Liver (tissue), 3 donors: ENCODE data around the gene DOCK11.

Experiments
- CTCF ChIP-seq: fragments of 150-350 bp; IDR thresholded peaks from 2 replicates; pipeline ENCODE4 v1.5.1; 2017; ENCODE audit warnings: improper control_type of control experiment, low read depth, low read length; ENCODE audit not compliant: missing input control
- EGR1 ChIP-seq, 2 donors: IDR thresholded peaks; 2 replicates each; pipeline ENCODE4 v1.6.1; 2016 to 2018; ENCODE audit warnings: antibody characterized with exemption in 2 of 2, low read depth in 2 of 2
- GABPA ChIP-seq, 2 donors: IDR thresholded peaks in 1 of 2; conservative IDR thresholded peaks in 1 of 2; 2 replicates each; pipeline ENCODE4 v1.6.1; 2016; ENCODE audit warnings: antibody characterized with exemption in 2 of 2, mild to moderate bottlenecking in 1 of 2, moderate library complexity in 1 of 2
- MAX ChIP-seq: IDR thresholded peaks from 2 replicates; pipeline ENCODE4 v1.6.1; 2016; ENCODE audit warnings: antibody characterized with exemption
- RAD21 ChIP-seq, 2 donors: IDR thresholded peaks; 2 replicates each; pipeline ENCODE4 v1.6.1; 2016; ENCODE audit warnings: antibody characterized with exemption in 2 of 2, mild to moderate bottlenecking in 2 of 2
- REST ChIP-seq: IDR thresholded peaks from 2 replicates; pipeline ENCODE4 v1.6.1; 2016; ENCODE audit warnings: antibody characterized with exemption, mild to moderate bottlenecking
- RXRA ChIP-seq, 2 donors: IDR thresholded peaks; 2 replicates each; pipeline ENCODE4 v1.6.1; 2017 to 2018; ENCODE audit warnings: antibody characterized with exemption in 2 of 2, mild to moderate bottlenecking in 1 of 2
- TAF1 ChIP-seq: conservative IDR thresholded peaks from 2 replicates; pipeline ENCODE4 v1.6.1; 2016; ENCODE audit warnings: antibody characterized with exemption, mild to moderate bottlenecking
- YY1 ChIP-seq: IDR thresholded peaks from 2 replicates; pipeline ENCODE4 v1.6.1; 2016; ENCODE audit warnings: antibody characterized with exemption, mild to moderate bottlenecking
- donor health status: healthy.
- donor health status: healthy.

- TF ChIP-seq CTCF (no peak), EGR1 (IDR thresholded peaks at IDR 0.05; ENCODE audit: low read depth in 2 of 2) (no peak), TAF1 (no peak), RXRA (IDR thresholded peaks at IDR 0.05) (no peak), RAD21 (IDR thresholded peaks at IDR 0.05) (no peak), REST (no peak), GABPA (IDR thresholded peaks at IDR 0.05 in 1 of 2, conservative IDR thresholded peaks at IDR 0.05 in 1 of 2) (no peak), YY1 (no peak), MAX (no peak)
Measured at GRCh38 chrX:118723376-118723775, 227.8 kb downstream of the DOCK11 start.
